NCI-H82 treated with DMSO at 0.1 percent for 48 hours (cell line): ENCODE measurements around the gene SHC3.

Experiments used
- DNase-seq: peaks from one replicate; lab custom pipeline; 2025; ENCODE audit not compliant: unreplicated experiment; lab: John Stamatoyannopoulos, UW

The SHC3 gene

DNA sequence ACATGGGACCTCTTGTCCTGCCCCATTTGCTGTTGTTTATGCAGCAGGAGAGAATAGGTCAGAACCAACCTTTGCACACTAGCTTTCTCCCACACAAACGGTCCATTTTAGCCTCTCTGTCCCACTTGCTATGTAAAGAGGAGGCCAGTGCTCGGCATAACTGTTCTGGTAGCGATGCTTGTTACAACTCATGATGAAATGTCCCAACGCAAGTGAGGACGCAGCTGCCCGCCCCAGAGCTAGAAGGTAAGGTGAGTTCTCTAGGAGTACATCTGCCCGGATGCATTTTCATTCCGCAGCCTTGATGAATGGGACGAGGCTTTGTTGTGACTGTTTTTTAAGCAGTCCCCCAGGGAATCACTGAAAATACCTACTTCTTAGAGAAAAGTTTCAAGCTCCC, 173.3 kb downstream of the SHC3 start:
- no peak for DNase-seq

DNA sequence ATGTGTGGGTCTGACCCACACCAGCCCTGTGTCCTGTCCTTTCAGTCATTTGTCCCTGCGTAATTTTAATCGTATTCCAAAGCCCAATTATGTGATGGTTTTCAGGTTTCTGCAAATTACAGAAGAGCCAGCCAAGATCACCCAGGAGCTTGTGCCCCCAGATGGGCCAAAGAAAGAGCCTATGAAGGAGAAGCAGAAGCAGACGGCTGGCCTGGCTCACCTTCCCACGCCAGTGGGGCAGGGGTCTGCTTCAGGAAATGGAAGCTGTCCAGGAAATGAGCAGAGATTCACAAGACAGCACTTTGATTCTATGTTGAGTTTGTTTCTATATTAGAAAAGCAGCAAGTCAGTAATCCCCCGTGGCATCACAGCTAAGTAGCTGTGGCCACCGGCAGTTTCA, 175.6 kb downstream of the SHC3 start:
- DNase-seq, result no peak

DNA sequence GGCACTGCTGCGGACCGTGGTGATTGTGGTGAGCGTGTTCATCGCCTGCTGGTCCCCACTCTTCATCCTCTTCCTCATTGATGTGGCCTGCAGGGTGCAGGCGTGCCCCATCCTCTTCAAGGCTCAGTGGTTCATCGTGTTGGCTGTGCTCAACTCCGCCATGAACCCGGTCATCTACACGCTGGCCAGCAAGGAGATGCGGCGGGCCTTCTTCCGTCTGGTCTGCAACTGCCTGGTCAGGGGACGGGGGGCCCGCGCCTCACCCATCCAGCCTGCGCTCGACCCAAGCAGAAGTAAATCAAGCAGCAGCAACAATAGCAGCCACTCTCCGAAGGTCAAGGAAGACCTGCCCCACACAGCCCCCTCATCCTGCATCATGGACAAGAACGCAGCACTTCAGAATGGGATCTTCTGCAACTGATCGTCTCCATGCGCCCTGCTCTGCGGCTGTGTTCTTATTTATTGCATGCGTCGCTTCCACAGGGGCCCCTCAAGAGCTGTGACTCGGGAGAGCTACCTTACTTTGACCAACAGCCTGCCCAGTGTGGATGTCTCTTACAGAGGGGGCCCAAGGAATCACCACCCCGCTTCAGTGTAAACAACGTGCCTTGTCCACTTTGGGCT, 176.6 kb downstream of the SHC3 start:
- no peak for DNase-seq

DNA sequence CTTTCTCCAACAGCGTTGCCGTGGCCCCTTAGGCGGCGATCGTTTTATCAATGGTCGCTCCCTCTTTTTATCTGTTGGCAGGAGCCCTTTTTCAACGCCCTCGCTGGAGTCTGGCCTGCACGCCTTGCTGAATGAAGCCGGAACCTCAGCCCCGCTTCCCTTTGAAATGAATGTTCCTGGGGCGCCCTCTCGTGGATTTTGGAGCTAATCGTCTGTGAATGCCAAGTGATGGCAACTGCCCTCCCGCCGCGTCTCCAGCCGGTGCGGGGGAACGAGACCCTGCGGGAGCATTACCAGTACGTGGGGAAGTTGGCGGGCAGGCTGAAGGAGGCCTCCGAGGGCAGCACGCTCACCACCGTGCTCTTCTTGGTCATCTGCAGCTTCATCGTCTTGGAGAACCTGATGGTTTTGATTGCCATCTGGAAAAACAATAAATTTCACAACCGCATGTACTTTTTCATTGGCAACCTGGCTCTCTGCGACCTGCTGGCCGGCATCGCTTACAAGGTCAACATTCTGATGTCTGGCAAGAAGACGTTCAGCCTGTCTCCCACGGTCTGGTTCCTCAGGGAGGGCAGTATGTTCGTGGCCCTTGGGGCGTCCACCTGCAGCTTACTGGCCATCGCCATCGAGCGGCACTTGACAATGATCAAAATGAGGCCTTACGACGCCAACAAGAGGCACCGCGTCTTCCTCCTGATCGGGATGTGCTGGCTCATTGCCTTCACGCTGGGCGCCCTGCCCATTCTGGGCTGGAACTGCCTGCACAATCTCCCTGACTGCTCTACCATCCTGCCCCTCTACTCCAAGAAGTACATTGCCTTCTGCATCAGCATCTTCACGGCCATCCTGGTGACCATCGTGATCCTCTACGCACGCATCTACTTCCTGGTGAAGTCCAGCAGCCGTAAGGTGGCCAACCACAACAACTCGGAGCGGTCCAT, 177.4 kb downstream of the SHC3 start:
- peak; percentile 51 for DNase-seq

DNA sequence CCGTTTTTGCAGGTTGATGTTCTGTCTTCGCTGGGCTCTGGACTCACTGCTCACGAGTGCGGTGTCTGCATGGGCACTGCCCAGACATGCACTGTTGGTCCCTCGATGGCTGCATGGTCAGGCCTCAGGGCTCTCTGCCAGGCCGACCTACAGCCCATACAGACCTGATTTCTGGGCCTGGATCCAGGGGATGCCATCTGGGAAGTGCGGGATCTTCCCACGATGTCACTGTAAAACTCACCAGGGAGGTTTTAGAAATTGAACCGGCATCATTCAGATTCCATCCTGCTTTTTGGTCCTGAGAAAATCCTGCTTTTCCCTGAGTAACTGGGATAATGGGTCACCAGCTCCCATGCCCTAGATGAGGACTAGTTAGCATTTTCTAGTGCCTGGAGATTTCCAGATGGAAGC, 178.2 kb downstream of the SHC3 start:
- no peak for DNase-seq

DNA sequence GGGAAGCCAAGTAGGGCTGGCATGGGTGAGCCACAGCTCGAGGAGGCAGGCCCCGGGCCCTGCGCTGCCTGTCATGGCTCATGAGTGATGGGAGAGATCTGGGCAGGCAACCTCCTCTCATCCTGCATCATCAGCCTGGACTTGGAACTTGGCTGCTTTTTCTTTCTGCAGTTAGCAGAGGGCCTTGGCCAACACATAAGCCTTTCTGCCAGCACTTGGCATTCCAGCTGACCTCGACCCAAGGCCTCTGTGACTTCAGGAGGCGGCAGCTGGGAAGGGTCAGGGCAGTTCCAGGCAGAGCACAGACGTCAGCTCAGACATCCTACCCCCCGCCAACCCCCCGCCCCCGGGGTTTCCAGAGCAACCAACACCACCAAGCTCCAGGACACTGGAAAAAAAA, 179.7 kb downstream of the SHC3 start:
- no peak for DNase-seq

DNA sequence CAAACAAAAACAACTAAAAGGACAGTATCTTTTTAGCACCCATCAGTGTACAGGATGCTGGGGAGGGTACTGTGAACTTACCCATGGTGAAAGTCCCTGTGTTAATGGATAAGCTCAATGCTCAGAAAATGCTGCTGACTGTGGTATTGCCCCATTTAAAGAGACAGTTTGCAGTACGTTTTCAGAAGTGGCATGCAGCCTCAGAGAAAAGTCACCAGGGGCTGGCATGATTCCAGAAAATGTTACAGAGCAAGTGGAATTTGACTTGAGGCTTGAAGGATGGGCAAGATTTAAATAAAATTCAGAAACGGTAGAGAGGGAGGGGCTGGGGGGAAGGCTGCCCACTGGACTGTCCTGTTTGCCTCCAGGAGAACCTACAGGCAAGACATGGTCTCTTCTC, 180.1 kb downstream of the SHC3 start:
- no peak for DNase-seq

DNA sequence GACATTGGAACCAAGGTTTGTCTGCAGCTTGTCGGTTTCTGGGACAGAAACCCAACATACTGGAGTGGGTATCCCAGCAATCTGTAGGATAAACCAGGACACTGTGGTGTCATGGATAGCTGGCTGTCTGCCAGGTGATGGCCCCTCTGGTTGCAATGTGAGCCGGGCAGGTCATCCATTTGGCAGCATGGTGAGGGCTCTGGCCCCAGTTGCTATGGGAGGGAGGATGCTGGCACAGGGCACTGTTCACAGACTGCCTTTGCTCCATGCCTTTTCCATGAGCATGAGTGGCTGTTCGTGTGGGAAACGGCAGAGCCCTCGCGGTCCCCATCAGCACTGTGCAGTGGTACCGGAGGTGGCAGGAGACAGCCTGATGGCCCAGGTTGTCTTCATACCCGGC, 181.0 kb downstream of the SHC3 start:
- DNase-seq, result no peak

DNA sequence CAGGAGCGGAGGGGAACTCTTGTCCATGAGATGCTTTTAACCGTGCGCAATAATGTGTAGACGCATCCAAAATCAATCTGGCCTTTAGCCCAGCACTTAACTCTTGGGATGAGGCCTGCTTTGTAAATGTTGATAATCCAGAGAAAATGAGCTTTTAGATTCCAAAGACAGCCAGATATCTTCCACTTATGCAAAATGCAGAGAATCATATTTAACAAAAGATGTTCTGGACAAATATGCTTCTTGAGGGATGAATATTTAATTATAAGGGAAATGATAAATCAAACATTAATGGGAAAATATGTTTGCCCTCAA, 181.7 kb downstream of the SHC3 start:
- DNase-seq, result no peak

DNA sequence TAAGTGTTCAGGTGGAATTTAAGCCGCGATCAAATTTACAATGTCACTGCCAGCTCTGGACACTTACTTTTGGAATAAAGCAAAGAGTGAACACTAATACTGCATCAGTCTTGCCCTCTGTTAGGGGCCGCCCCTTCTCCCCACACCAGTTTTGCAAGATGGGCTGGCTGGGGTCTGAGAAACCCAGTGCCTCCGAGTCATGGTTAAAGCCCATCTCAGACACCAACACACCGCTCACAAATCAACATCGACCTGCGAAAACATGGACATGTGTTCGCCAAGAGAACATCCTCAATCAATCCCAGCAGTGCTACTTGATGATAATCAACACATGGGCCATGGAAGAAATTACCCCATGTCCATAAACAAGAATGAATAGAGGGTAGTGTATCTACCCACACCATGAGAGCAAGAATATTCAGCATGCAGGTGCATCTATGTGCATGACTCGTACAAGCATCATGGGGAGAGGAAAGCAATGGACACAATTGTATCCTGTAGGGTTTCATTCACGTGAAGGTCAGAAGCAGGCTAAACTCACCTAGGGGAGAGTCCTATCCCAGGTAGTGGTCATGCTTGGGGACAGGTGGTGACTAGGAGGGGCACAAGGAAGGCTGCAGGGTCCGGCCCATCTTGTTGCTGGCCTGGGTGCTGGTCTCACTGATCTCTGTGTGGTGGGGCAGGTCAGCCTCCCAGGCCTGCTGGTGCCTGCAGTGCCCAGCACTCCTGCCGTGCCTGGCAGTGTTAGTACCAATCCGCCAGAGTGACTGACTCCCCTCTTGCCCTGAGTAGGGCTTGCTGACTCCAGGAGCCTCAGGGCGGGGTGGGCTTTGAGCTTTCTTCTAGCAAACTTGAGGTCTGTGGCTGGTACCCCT, 182.3 kb downstream of the SHC3 start:
- DNase-seq, result no peak

DNA sequence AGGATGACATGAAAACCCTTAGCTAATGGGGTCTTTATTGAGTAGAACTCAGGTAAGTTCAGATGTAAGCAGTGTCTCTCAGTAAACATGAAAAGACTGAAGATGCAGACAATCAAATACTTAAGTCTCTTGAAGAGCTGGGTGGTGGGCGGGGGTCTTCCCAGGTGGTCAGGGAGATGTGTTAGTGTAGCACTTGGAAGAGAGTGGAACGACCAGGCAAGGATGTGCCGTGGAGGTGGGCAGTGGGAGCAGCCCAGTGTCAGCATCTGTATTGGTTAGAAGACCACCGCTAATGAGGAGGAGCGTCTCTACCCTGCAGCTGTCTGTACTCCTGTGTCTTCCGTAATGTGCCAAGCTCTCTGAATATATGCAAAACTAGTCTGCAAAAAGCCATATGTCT, 183.0 kb downstream of the SHC3 start:
- no peak for DNase-seq

DNA sequence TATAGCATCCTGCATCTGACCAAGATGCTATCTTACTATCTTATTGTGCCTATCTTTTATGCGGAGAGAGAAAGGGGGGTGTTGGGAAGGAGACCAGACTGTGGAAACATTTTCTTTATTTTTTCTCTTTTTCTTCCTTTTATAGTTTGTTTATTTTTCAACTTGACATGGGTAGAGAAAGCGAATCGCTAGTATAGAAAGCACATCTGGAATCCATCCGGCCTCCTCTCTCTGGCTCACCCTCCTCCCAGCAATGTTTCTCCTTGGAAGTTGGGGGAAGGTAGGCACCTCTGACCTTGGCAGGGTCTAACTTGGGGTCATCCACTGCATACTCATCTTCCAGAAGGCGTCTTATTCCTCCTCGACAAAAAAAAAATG, 183.4 kb downstream of the SHC3 start:
- DNase-seq, result no peak

DNA sequence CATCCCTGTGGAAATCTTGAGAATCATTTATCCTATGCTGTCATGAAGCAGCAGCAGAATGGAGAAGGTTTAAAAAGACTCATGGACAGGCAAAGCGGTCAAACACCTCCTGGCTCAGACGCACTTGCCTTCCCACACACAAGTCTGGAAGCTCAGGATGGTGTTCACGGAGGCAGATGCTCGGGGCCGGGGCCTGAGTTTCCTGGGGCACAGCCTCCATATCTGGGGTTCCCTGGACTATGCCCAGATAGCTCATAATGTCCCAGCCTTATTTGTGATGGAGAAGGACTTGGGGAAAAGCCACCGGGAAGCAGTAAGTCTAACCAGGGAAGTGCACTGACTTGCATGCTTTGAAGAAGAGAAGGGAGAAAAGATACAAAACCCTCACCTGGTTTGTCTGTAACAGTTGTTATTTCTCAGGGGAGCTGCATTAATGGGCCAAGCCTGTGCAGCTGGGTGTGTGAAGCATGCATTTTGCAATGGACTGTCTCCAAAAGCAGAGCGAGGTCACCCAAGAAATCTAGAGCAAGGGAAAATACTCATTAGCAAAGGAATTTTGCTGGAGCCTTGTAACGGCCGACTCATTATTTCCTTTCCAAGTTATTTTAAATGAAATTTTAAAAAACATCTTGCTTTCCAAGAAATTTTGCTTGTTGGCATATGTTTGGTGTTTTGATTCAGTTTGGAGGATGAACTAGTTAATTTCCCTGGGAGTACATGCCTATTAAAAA, 184.0 kb downstream of the SHC3 start:
- DNase-seq, result no peak

DNA sequence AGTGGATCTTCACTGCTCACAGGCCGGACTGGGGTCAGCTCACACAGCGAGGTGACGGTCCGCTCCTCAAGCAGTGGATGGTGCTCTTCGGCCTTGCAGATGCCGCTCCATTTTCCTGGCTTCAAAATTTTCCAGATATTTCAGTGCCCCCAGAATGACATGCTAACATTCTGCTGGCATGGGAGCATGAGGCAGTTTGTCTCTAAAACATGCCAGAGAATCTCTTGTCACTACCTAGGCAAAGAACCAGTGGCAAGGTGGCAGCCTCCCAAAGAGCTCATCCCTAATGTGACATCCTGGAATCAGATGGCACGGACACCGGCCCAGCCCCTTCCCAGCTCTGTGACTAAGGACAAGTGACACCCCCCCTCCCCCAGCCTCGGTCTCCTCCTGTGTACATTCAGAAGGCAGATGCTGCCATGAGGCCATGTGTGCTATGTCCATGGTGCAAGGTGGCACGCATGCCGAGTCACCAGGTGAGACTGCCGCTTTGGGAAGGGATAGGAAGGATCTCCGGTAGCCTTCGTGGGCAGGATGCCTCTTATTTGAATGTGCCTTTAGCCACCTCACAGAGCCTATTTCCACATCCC, 184.7 kb downstream of the SHC3 start:
- DNase-seq, result no peak

DNA sequence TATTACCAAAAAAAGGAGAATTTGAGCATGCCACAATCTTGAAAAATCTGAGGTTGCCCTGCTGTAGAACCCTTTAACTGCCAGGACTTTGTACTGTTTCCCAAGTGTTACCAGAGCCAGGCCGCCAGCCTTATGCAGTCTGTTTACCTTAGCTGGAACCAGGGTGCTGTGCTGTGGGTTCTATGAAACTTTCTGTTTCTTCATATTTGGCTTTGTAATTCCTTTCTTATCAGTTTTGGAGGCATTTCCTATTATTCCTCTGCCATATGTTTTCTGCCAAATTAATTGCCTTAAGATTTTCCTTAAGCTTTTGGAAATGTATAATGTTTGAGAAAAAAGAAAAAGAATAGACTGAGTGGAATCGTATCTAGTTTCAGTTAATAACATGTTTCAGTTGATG, 185.3 kb downstream of the SHC3 start:
- no peak for DNase-seq

DNA sequence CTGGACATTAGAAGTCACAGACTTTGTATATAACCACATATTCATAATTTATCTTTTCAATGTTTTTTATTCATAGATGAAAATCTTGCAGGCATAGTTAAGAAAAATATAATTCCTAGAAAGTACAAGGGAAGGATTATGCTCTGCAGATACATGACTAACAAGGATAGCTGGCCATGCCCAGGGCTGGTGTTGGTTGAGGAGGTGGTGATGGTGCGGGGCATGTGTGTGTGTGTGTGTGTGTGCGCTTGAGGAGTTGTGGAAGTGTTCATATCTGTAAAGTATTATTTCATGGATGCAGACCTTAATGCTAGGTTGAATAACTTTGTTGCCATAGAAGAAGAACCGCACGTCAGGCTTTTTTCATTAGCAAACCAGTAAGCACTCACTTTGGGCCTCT, 186.1 kb downstream of the SHC3 start:
- DNase-seq, result no peak

DNA sequence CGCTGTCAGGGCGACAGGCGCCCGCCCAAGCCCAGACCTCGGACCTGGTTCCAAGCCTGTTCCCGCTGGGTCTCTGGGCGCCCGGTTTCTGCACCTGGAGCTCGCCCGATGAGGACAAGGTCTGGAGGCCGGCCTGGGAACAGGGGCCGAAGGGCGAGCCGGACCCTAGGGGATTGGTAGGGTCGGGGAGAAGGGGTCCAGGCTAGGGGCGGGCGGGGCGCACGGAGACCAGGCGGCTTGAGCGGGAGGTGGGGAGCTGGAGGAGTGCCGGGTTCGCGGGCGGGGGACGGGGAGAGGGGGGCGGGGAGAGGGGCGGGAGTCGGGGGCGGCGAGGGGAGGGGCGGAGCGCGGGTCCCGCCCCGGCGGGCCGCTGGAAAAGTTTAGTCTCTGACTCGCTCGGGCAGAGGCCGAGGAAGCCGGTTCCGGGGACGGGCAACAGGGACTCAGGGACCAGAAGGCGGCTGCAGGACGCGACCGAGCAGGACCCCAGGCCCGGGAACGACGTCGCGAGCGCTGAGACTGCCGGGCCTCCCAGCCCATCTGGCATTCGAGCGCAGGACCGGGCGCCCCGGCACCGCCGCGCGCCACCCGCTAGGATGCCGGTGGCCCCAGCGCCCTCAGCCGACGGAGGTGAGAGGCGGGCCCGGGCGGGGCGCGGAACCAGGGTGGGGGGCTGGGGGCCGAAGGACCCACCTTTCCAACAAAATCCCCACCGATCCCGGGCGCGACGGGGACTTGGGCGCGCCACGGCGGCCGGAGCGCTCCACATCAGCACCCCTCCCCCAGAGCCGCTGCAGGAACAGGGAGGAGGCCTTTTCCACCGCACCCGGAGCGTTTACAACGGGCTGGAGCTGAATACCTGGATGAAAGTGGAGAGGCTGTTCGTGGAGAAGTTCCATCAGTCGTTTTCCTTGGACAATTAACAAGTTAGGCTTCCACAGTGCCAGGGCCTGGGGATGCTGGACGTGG, 187.3 kb downstream of the SHC3 start, which contains the start of gene S1PR3:
Gene S1PR3, plus strand, starts transcription at position 403 of the 969 bp plus-strand sequence. CDS start 9,733 bp downstream, outside the sequence.
- no peak for DNase-seq

DNA sequence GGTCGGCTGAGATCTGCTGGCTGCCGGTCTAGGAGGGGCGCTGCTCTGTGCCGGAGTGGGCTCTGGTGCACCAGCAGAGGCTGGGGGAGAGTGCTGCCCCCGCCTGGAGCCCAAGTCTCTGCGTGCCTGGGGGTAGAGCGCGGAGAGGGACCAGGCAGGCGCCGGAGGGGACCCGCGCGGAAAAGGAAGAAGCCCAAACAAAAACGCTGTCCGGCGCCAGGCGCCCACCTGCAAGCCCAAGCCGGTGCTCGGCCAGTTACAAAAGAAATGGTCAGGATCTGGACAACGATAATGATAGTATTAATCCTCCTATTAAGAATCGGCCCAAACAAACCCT, 187.9 kb downstream of the SHC3 start:
- DNase-seq, result no peak

DNA sequence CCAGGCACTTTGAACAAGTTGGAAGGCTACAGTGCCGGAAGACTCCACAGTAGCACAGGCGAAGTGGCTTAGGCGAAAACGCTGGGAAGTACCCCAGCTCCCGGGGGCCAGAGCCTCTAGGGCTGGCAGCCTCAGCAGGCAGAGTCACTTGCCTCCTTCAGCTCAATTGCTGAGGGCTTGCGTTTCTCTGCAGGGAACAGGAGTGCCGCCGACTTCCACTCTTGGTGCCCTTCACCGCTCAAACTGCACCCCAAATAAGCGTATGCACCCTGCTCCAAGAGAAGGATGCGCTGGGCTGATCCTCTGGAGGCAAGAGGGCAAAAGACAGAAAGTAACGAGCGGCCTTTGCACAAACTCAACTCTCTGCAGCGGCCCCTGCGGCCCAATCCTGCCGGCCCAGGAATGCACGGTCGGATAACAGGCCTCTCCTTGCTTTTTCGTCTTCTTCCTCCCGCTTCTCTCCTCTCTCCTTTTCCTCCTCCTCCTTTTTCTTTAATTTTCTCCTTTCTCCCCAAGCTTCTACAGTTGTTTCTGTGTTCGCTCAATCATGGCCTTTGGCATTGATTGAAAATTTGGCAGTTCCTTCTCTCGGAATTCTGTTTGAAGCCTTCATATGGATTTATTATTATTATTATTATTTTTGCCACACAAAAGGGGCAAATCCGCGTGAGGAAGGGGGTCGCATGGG, 188.4 kb downstream of the SHC3 start:
- no peak for DNase-seq
